ENCODE data around the gene ANKRD17.

DNA sequence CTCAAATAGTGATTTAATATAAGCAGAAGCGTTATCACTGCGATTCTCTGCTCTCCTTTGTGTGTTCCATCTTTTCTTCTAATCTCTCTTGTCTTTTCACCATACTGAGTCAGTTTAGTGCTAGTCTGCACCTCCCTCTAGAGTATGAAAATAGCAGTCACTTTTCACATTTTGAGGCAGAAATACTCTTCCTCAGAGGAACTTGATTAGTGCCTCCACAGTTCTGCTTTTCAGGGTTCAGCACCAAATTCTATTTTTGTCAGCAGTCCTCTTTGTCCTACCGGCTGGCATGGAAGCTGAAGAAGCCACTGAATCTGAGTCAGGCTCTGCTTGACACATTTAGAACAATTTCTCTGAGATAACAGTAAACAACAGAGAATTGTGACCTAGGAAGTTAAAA is 49.7 kb upstream of the ANKRD17 start:
- TF ChIP-seq, protein P1, sequence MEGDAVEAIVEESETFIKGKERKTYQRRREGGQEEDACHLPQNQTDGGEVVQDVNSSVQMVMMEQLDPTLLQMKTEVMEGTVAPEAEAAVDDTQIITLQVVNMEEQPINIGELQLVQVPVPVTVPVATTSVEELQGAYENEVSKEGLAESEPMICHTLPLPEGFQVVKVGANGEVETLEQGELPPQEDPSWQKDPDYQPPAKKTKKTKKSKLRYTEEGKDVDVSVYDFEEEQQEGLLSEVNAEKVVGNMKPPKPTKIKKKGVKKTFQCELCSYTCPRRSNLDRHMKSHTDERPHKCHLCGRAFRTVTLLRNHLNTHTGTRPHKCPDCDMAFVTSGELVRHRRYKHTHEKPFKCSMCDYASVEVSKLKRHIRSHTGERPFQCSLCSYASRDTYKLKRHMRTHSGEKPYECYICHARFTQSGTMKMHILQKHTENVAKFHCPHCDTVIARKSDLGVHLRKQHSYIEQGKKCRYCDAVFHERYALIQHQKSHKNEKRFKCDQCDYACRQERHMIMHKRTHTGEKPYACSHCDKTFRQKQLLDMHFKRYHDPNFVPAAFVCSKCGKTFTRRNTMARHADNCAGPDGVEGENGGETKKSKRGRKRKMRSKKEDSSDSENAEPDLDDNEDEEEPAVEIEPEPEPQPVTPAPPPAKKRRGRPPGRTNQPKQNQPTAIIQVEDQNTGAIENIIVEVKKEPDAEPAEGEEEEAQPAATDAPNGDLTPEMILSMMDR (IDR thresholded peaks at IDR 0.05): no peak
- TF ChIP-seq POLR2A (IDR thresholded peaks at IDR 0.05): no peak
